ENCODE data around the gene RPS10. TPM values are rescaled to one million over a fixed set of nuclear protein-coding genes. Genes with fewer than 3 reads are reported as not detected.
A peak's percentile ranks its signal among the peaks of the same experiment; 100 is the strongest.

RPS10 gene
- total and polyA plus RNA-seq, 2 donors, result 1,395 to 2,930 TPM

DNA sequence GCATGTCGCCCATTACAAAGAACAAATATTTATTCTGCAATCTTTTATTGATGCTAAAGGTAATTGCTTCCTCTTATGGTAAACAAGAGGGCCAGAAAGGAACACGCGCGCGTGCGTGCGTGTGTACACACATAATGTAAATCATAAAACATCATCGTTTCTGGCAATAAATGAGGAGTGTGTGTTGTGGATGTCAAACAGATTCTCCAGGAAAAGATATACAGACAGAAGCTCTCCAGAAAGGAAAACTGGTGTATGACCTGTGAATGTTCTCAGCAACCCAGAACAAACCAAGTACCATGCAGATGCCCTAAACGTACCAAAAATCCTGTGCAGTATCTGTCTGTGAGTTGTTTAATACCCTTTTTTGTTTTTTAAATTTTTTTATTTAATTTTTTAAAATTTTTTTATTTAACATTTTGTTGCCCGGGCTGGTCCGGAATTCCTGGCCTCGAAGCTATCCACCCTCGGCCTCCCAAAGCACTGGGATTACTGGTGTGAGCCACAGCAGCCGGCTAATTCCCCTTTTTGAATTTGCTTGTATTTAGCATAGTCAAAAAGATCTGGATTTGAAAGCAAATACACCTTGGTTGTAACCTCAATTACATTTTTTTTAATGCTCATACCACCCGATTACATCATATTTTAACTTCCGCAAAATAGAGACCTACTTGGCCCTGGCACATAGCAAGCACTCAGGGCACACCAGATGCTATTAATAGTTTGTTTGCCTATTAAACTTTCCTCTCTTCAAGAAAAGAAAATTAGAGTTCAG lies 32.5 kb downstream of the RPS10 start:
- H3K4me3 ChIP-seq (ENCODE audit: low read depth, low read length), result peak overlapping the region; percentile 89
- H3K27ac ChIP-seq (ENCODE audit: low read depth), result no peak overlapping the region
- no peaks in the 10 kb centered on the region for H3K36me3 ChIP-seq (ENCODE audit: insufficient read depth)
- no peaks in the 10 kb centered on the region for H3K4me1 ChIP-seq (ENCODE audit: insufficient read depth)
- WGBS, result 46% methylated on average over 16 of the region's 16 CpGs
- no peak for DNase-seq (ENCODE audit: extremely low spot score)

DNA sequence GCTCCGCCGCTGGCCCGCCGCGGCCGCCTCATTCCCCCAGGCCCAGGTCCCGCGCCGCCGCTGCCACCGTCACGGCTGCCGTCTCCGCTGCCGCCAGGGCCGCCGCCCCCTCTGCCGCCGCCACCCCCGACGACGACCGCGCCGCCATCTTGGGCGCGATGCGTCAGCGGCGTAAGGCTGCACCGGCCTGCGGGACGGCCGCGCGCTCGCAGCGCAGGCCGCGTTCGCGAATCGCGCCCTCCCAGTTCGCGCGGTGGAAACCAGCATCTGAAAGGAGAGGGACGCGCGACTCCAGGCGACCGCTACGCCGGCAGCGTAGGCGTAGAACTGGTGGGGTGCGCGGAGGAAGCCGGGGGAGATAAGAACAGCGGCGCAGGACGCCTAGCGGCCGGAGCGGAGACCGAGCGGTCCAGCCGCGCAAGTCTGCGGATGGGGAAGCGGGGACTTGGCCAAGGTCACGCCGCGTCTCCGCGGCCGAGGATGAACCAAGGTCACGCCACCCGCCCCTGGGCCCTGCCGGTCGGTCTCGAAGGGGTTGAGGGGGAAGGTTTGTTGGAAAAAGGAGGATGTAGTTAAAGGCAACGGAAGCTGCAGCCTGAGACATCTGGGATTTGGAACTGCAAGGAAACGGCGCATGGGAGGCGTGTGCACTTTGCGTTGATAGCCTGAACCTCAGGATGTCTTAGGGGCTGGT lies 33.2 kb downstream of the RPS10 start, which contains the start of gene NUDT3:
NUDT3 (minus strand) TSS at position 173 of the 694 bp plus-strand sequence. CDS start 307 bp downstream, outside the sequence.
- peak within 1 kb of the TSS; percentile 89 for H3K4me3 ChIP-seq (ENCODE audit: low read depth, low read length)
- H3K4me1 ChIP-seq (ENCODE audit: insufficient read depth), result no peaks in the 10 kb centered on the region
- under 1% methylated on average over 87 of the region's 87 CpGs for WGBS
- DNase-seq (ENCODE audit: extremely low spot score), result peak; percentile 84
- H3K36me3 ChIP-seq (ENCODE audit: insufficient read depth), result no peaks in the 10 kb centered on the region
- H3K27ac ChIP-seq (ENCODE audit: low read depth), result peak within 1 kb of the TSS; percentile 97

- peak overlapping the region; percentile 89 for H3K4me3 ChIP-seq (ENCODE audit: low read depth, low read length)
- peak overlapping the region; percentile 97 for H3K27ac ChIP-seq (ENCODE audit: low read depth)
- DNase-seq (ENCODE audit: extremely low spot score), result no peak
- H3K36me3 ChIP-seq (ENCODE audit: insufficient read depth), result no peaks in the 10 kb centered on the region
- no peaks in the 10 kb centered on the region for H3K4me1 ChIP-seq (ENCODE audit: insufficient read depth)
- under 1% methylated on average over 78 of the region's 78 CpGs for WGBS
Observed at GRCh38 chr6:34391786-34392496, 33.9 kb downstream of the RPS10 start.

DNA sequence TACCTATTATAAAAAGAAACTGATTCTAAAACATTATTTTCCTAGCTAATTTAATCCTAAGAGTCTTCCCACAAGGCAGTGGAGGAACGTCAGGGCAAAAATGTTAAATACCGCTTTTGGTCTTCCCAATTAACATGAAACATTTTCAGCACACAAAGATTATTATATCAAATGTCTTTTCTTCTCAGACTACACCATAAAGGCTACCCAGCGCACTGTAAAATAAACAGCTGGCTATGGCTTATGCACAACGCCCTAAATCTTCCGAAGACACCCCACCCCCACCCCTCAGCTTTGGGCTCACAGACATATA lies 34.4 kb downstream of the RPS10 start:
- Histone ChIP-seq H3K4me3 (ENCODE audit: low read depth, low read length) (peak overlapping the region; percentile 89), H3K4me1 (ENCODE audit: insufficient read depth) (no peaks in the 10 kb centered on the region), H3K27ac (ENCODE audit: low read depth) (peak overlapping the region; percentile 69), H3K36me3 (ENCODE audit: insufficient read depth) (no peaks in the 10 kb centered on the region)
- DNase-seq (ENCODE audit: extremely low spot score), result no peak
- under 1% methylated on average over 5 of the region's 5 CpGs for WGBS

DNA sequence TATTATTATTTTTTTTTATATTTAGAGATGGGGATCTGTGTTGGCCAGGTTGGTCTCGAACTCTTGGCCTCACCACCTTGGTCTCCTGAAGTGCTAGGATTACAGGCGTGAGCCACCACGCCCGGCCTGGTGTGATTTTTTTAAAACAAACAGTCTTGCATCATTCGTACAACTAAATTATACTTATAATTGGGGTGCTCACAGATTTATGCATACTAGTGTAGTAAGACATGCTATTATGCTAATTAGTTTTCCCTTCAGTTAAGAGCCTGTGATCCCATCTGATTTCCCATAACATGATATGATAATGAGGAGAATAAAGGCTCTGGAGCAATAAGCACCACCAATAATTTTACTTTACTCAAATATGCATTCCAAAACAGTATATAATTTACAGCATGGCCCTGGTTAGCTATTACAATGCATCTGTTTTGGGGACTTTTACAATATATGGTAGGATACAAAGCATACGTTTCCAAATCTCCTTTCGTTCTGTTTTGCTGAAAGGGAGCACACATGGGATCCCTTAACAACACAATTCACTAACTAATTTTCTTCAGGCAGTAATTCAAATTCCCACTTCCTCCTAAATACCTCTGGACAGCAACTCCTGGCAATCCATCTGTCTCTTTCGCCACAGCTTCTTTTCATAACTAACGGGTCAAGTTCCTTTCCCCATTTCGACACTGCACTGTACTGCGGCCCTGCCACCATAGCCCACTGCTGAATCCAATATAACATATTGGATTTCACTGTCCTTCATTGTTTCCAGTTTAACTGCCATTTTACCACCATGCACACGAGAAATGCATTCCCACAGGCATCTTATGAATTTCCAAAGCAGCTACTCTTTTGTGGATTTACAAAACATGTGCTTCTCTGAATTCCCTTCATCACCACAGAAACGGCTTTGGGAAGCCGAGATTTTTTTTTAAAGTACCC lies 35.1 kb downstream of the RPS10 start:
- Histone ChIP-seq H3K4me3 (ENCODE audit: low read depth, low read length) (peak overlapping the region; percentile 89), H3K4me1 (ENCODE audit: insufficient read depth) (no peaks in the 10 kb centered on the region), H3K27ac (ENCODE audit: low read depth) (peak overlapping the region; percentile 69), H3K36me3 (ENCODE audit: insufficient read depth) (no peaks in the 10 kb centered on the region)
- DNase-seq (ENCODE audit: extremely low spot score), result no peak
- WGBS, result 29% methylated on average over 14 of the region's 14 CpGs

- WGBS, result 90% methylated on average over 3 of the region's 3 CpGs
- Histone ChIP-seq H3K4me1 (ENCODE audit: insufficient read depth) (no peaks in the 10 kb centered on the region), H3K36me3 (ENCODE audit: insufficient read depth) (no peaks in the 10 kb centered on the region), H3K27ac (ENCODE audit: low read depth) (no peak overlapping the region), H3K4me3 (ENCODE audit: low read depth, low read length) (no peak overlapping the region)
- DNase-seq (ENCODE audit: extremely low spot score), result no peak
Observed at GRCh38 chr6:34389034-34389433, 36.8 kb downstream of the RPS10 start.

- DNase-seq (ENCODE audit: extremely low spot score), result no peak
- no peak overlapping the region for H3K27ac ChIP-seq (ENCODE audit: low read depth)
- no peaks in the 10 kb centered on the region for H3K4me1 ChIP-seq (ENCODE audit: insufficient read depth)
- no peak overlapping the region for H3K4me3 ChIP-seq (ENCODE audit: low read depth, low read length)
- H3K36me3 ChIP-seq (ENCODE audit: insufficient read depth), result no peaks in the 10 kb centered on the region
- WGBS, result 68% methylated on average over 3 of the region's 3 CpGs
Observed at GRCh38 chr6:34388421-34388820, 37.4 kb downstream of the RPS10 start.

DNA sequence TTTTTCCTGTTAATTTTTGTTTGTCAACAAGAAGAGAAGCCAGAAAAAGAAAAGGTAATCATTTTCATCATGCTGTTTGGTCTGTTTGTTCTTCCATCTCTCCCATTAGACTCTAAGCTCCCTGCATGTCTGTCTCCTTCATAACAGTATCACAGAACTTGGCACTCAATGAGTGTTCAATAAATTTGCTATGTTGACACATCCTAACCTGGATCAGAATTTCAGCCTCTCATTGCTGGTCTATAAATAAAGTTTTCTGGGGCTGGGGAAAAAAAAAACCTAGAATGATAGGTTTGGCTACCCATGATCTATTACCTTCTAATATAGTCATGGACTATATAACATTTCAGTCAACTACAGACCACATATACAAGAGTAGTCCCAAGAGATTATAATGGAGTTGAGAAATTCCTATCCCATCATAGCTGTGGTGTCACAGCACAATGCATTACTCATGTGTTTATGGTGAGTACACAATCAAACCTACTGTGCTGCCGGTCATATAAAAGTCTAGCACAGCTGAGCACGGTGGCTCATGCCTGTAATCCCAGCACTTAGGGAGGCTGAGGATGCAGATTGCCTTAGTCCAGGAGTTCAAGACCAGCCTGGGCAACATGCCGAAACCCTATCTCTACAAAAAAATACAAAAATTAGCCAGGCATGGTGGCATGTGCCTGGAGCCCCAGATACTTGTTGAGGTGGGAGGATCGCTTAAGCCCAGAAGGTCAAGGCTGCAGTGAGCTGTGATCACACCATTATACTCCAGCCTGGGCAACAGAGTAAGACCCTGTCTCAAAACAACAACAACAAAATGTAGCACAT lies 39.3 kb downstream of the RPS10 start:
- Histone ChIP-seq H3K4me1 (ENCODE audit: insufficient read depth) (no peaks in the 10 kb centered on the region), H3K27ac (ENCODE audit: low read depth) (no peak overlapping the region), H3K4me3 (ENCODE audit: low read depth, low read length) (no peak overlapping the region), H3K36me3 (ENCODE audit: insufficient read depth) (no peaks in the 10 kb centered on the region)
- 70% methylated on average over 4 of the region's 4 CpGs for WGBS
- DNase-seq (ENCODE audit: extremely low spot score), result no peak

DNA sequence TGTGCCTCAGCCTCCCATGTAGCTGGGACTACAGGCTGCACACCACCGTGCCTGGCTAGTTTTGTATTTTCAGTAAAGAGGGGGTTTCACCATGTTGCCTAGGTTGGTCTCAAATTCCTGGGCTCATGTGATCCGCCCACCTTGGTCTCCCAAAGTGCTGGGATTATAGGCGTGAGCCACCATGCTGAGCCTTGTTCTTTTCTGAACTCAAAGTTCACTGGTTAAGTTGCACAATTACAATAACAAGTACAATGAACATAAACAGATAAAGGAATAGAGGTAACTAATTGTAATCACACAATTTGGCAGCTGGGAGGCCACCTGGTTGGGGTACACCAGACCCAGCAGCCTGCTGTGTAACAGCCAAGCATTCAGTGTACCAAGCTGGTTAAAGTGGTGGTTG lies 40.1 kb downstream of the RPS10 start:
- WGBS, result 92% methylated on average over 3 of the region's 3 CpGs
- Histone ChIP-seq H3K36me3 (ENCODE audit: insufficient read depth) (no peaks in the 10 kb centered on the region), H3K27ac (ENCODE audit: low read depth) (peak overlapping the region; percentile 32), H3K4me3 (ENCODE audit: low read depth, low read length) (no peak overlapping the region), H3K4me1 (ENCODE audit: insufficient read depth) (no peaks in the 10 kb centered on the region)
- no peak for DNase-seq (ENCODE audit: extremely low spot score)

DNA sequence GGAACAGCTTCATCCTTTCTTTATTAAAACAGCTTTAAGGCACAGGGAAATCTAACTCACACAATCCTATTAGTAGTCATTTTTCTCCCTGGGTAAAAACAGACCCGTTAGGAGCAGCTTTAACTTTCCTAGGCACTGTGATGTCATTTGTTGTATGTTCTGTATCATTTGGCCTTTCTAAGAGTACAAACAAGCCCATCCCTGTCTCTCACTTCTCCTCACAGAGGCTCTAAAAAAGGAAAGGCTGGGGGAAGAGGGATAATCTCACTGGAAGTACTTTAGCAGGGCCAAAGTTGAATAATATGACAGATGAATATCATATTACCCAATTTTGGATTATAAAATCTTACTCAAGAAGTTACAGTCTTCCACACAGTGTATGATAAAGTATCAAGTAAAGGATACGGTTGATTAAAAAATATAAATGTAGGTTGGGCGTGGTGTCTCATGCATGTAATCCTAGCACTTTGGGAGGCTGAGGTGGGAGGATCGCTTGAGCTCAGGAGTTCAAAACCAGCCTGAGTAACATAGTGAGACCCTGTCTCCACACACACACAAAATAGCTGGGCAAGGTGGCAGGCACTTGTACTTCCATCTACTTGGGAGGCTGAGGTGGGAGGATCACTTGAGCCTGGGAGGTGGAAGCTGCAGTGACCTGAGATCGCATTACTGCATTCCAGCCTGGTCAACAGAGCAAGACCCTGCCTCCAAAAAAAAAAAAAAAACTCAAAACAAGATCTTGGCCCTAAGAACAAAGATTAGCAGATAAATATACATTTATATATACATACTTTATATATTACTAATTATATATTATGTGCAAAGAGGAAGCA lies 41.3 kb downstream of the RPS10 start:
- H3K4me1 ChIP-seq (ENCODE audit: insufficient read depth), result no peaks in the 10 kb centered on the region
- H3K36me3 ChIP-seq (ENCODE audit: insufficient read depth), result no peaks in the 10 kb centered on the region
- no peak overlapping the region for H3K4me3 ChIP-seq (ENCODE audit: low read depth, low read length)
- no peak for DNase-seq (ENCODE audit: extremely low spot score)
- 76% methylated on average over 5 of the region's 5 CpGs for WGBS
- no peak overlapping the region for H3K27ac ChIP-seq (ENCODE audit: low read depth)

DNA sequence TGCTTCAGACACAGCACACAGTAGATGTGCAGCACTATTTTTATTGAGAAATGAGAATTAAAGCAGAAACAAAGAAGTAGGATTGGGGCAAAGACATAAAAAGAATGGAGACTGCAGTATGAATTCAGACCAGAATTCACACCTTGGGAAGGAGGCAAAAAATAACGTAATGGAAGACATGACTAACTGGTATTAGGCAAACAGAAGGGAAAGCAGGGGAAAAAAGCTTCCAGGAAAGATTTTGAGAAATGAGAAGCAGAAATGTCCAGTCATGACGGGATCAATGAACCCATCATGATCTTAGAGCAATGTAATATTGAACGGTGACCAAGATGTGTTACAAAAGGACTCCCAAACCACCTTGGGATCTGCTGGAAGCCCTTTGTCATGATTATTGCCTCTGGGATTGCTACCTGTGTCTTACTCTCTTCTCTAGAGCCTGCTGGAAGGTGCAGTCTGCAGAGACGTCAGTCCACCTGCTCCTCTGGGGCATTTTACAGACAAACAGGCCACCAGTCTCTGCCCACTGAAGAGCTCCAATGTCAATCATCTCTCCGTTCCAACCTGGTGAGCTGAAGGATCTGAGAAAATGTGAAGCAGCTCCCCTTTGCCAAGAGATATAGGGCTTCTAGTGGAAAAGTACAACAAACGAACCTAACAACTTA lies 42.1 kb downstream of the RPS10 start:
- no peak overlapping the region for H3K27ac ChIP-seq (ENCODE audit: low read depth)
- no peak overlapping the region for H3K4me3 ChIP-seq (ENCODE audit: low read depth, low read length)
- H3K4me1 ChIP-seq (ENCODE audit: insufficient read depth), result no peaks in the 10 kb centered on the region
- WGBS, result 58% methylated on average over 6 of the region's 6 CpGs
- DNase-seq (ENCODE audit: extremely low spot score), result no peak
- H3K36me3 ChIP-seq (ENCODE audit: insufficient read depth), result no peaks in the 10 kb centered on the region

Measured in urinary bladder (tissue), 4 donors.